AG09309 (cell line): ENCODE results near the gene CADM1.

ENCODE experiments used
- DNase-seq: peaks from one replicate; pipeline ENCODE4 v3.0.0-alpha.2; 2010; ENCODE audit warnings: low read depth
- H3K4me3 ChIP-seq: 2 replicates; pipeline ENCODE4 v1.5.1; 2011; ENCODE audit warnings: mild to moderate bottlenecking, low read depth, low read length, moderate library complexity; ENCODE audit not compliant: control insufficient read depth
- CTCF ChIP-seq: IDR thresholded peaks from 2 replicates; pipeline ENCODE4 v1.5.1; 2011; ENCODE audit warnings: mild to moderate bottlenecking, low read depth, low read length, inconsistent platforms; ENCODE audit not compliant: insufficient read depth, control insufficient read depth; ENCODE audit errors: missing control alignments

CADM1 gene

GRCh38 chr11:115300660-115301428 is 203.4 kb downstream of the CADM1 start:
- DNase-seq: no peak

GRCh38 chr11:115298300-115299012 is 205.8 kb downstream of the CADM1 start:
- DNase-seq: no peak
- H3K4me3 ChIP-seq: no peak overlapping the region
- TF ChIP-seq CTCF: no peak

More at GRCh38 chr11:115300660-115301428, 203.4 kb downstream of the CADM1 start:
- H3K4me3 ChIP-seq: no peak overlapping the region
- TF ChIP-seq CTCF: no peak

GRCh38 chr11:115297330-115297729 is 206.9 kb downstream of the CADM1 start:
- no peak for TF ChIP-seq CTCF
- no peak overlapping the region for H3K4me3 ChIP-seq
- no peak for DNase-seq

- no peak overlapping the region for H3K4me3 ChIP-seq
- no peak for DNase-seq
- TF ChIP-seq CTCF: no peak
Measured at GRCh38 chr11:115291325-115291724, 212.9 kb downstream of the CADM1 start.

GRCh38 chr11:115290893-115291292 is 213.3 kb downstream of the CADM1 start:
- no peak for DNase-seq
- H3K4me3 ChIP-seq: no peak overlapping the region
- no peak for TF ChIP-seq CTCF

GRCh38 chr11:115290479-115290878 is 213.7 kb downstream of the CADM1 start:
- no peak overlapping the region for H3K4me3 ChIP-seq
- TF ChIP-seq CTCF: no peak
- DNase-seq: no peak

GRCh38 chr11:115287266-115287665 is 216.9 kb downstream of the CADM1 start:
- TF ChIP-seq CTCF: no peak
- DNase-seq: no peak
- no peak overlapping the region for H3K4me3 ChIP-seq
